ENCODE data around the gene TEF. TPM values are rescaled to one million over a fixed set of nuclear protein-coding genes. Genes with fewer than 3 reads are reported as not detected.

Gene TEF
- 34.9 TPM for total RNA-seq
- 19.4 TPM for polyA plus RNA-seq (ENCODE audit: insufficient read depth, low read depth, low replicate concordance)
- long read RNA-seq, donor 1 = 0 reads
- long read RNA-seq, donor 2, full-length matches to known transcripts = 6 of 6 reads
- long read RNA-seq, donor 2, partial matches to known transcripts = 0 of 6 reads
- long read RNA-seq, donor 2, other reads (novel, unspliced or antisense) = 0 of 6 reads
- long read RNA-seq, donor 3, full-length matches to known transcripts = 3 of 3 reads
- long read RNA-seq, donor 3, partial matches to known transcripts = 0 of 3 reads
- long read RNA-seq, donor 3, other reads (novel, unspliced or antisense) = 0 of 3 reads
- long read RNA-seq, donor 4, full-length matches to known transcripts = 4 of 4 reads
- long read RNA-seq, donor 4, partial matches to known transcripts = 0 of 4 reads
- long read RNA-seq, donor 4, other reads (novel, unspliced or antisense) = 0 of 4 reads
- long read RNA-seq, donor 5 = 0 reads
- long read RNA-seq, donor 6 = 0 reads
- long read RNA-seq, donor 7, full-length matches to known transcripts = 17 of 79 reads
- long read RNA-seq, donor 7, partial matches to known transcripts = 61 of 79 reads
- long read RNA-seq, donor 7, other reads (novel, unspliced or antisense) = 1 of 79 reads
- long read RNA-seq, donor 8, full-length matches to known transcripts = 4 of 16 reads
- long read RNA-seq, donor 8, partial matches to known transcripts = 5 of 16 reads
- long read RNA-seq, donor 8, other reads (novel, unspliced or antisense) = 7 of 16 reads
- long read RNA-seq, donor 9, full-length matches to known transcripts = 2 of 2 reads
- long read RNA-seq, donor 9, partial matches to known transcripts = 0 of 2 reads
- long read RNA-seq, donor 9, other reads (novel, unspliced or antisense) = 0 of 2 reads
- long read RNA-seq, donor 10, full-length matches to known transcripts = 1 of 1 reads
- long read RNA-seq, donor 10, partial matches to known transcripts = 0 of 1 reads
- long read RNA-seq, donor 10, other reads (novel, unspliced or antisense) = 0 of 1 reads

- DNase-seq = peak; percentile 99 to 100 (median 100)
- H3K36me3 ChIP-seq (ENCODE audit: control insufficient read depth in 2 of 3, insufficient read depth in 3 of 3, low read length in 3 of 3) = peaks cover 0 to 3% (median 0%) of the 10 kb centered on the region in 3 donors
- no peaks in the 10 kb centered on the region for H3K27me3 ChIP-seq (ENCODE audit: control insufficient read depth, insufficient read depth, low read length)
- intact Hi-C loops (cut with DNase I) = no loop called here
- TF ChIP-seq CTCF (IDR thresholded peaks at IDR 0.05; ENCODE audit: borderline replicate concordance, extremely low read depth, insufficient read depth) = no peak
- peaks cover 0 to 19% (median 8%) of the 10 kb centered on the region in 3 donors for H3K4me1 ChIP-seq (ENCODE audit: control insufficient read depth in 2 of 3, insufficient read depth in 2 of 3, low read depth in 1 of 3, low read length in 3 of 3)
- H3K9ac ChIP-seq (ENCODE audit: low read length in 3 of 3) = peak within 1 kb of the TSS; percentile 45 to 72 (median 69)
- H3K9me3 ChIP-seq (ENCODE audit: control insufficient read depth in 2 of 3, insufficient read depth in 1 of 3, low read length in 3 of 3) = no peaks in the 10 kb centered on the region
- FAIRE-seq = peak; percentile 76
- peak within 1 kb of the TSS; percentile 69 to 83 (median 74) for H3K4me3 ChIP-seq (ENCODE audit: low read length in 3 of 3)
- H3K27ac ChIP-seq (ENCODE audit: low read depth in 2 of 2, low read length in 2 of 2) = peak within 1 kb of the TSS; percentile 100
Measured at GRCh38 chr22:41381329-41382097, at the start of gene TEF. TEF (plus strand) TSS chr22:41381942; CDS start chr22:41382045, 103 bp downstream.

GRCh38 chr22:41332217-41332939 is 49.4 kb upstream of the TEF start:
- Histone ChIP-seq H3K4me1 (ENCODE audit: control insufficient read depth in 2 of 3, insufficient read depth in 2 of 3, low read depth in 1 of 3, low read length in 3 of 3) (no peaks in the 10 kb centered on the region), H3K36me3 (ENCODE audit: control insufficient read depth in 2 of 3, insufficient read depth in 3 of 3, low read length in 3 of 3) (peaks cover 2 to 59% (median 22%) of the 10 kb centered on the region in 3 donors), H3K27ac (ENCODE audit: low read depth in 2 of 2, low read length in 2 of 2) (no peak overlapping the region), H3K27me3 (ENCODE audit: control insufficient read depth, insufficient read depth, low read length) (no peaks in the 10 kb centered on the region), H3K9me3 (ENCODE audit: control insufficient read depth in 2 of 3, insufficient read depth in 1 of 3, low read length in 3 of 3) (no peaks in the 10 kb centered on the region), H3K4me3 (ENCODE audit: low read length in 3 of 3) (no peak overlapping the region), H3K9ac (ENCODE audit: low read length in 3 of 3) (no peak overlapping the region)
- TF ChIP-seq CTCF (IDR thresholded peaks at IDR 0.05; ENCODE audit: borderline replicate concordance, extremely low read depth, insufficient read depth) = no peak
- DNase-seq = peak in 1 of 5 donors; percentile 63
- no peak for FAIRE-seq
- intact Hi-C loops (cut with DNase I) = no loop called here

- DNase-seq = no peak
- peaks cover 2 to 49% (median 16%) of the 10 kb centered on the region in 3 donors for H3K36me3 ChIP-seq (ENCODE audit: control insufficient read depth in 2 of 3, insufficient read depth in 3 of 3, low read length in 3 of 3)
- H3K9me3 ChIP-seq (ENCODE audit: control insufficient read depth in 2 of 3, insufficient read depth in 1 of 3, low read length in 3 of 3) = no peaks in the 10 kb centered on the region
- TF ChIP-seq CTCF (IDR thresholded peaks at IDR 0.05; ENCODE audit: borderline replicate concordance, extremely low read depth, insufficient read depth) = no peak
- H3K27ac ChIP-seq (ENCODE audit: low read depth in 2 of 2, low read length in 2 of 2) = no peak overlapping the region
- no peak overlapping the region for H3K4me3 ChIP-seq (ENCODE audit: low read length in 3 of 3)
- H3K4me1 ChIP-seq (ENCODE audit: control insufficient read depth in 2 of 3, insufficient read depth in 2 of 3, low read depth in 1 of 3, low read length in 3 of 3) = no peaks in the 10 kb centered on the region
- H3K9ac ChIP-seq (ENCODE audit: low read length in 3 of 3) = no peak overlapping the region
- no peak for FAIRE-seq
- H3K27me3 ChIP-seq (ENCODE audit: control insufficient read depth, insufficient read depth, low read length) = no peaks in the 10 kb centered on the region
- intact Hi-C loops (cut with DNase I) = no loop called here
Measured at GRCh38 chr22:41333806-41334205, 47.9 kb upstream of the TEF start.

All from kidney (tissue), 22 donors.